Endodermal cell (in vitro differentiated cells): ENCODE data around the gene HEATR3. TPM values are rescaled to one million over a fixed set of nuclear protein-coding genes. Genes with fewer than 3 reads are reported as not detected.

Experiments used
- DNase-seq: peaks from one replicate; pipeline ENCODE4 v3.0.0-alpha.2; 2017
- H3K27ac ChIP-seq: 2 replicates; pipeline ENCODE4 v1.5.1; 2013; ENCODE audit warnings: mild to moderate bottlenecking, low read depth, low read length, moderate library complexity
- H3K27me3 ChIP-seq: 2 replicates; pipeline ENCODE4 v1.6.1; 2013; ENCODE audit warnings: mild to moderate bottlenecking, low read length, moderate library complexity; ENCODE audit not compliant: insufficient read depth, control insufficient read depth, poor library complexity, severe bottlenecking
- H3K36me3 ChIP-seq: 2 replicates; pipeline ENCODE4 v1.7.0; 2013; ENCODE audit warnings: mild to moderate bottlenecking, low read length, moderate library complexity; ENCODE audit not compliant: control insufficient read depth, insufficient read depth
- H3K4me1 ChIP-seq: one replicate; pipeline ENCODE4 v1.7.0; 2013; ENCODE audit warnings: low read length; ENCODE audit not compliant: control insufficient read depth, insufficient read depth
- H3K4me3 ChIP-seq: 2 replicates; pipeline ENCODE4 v1.5.1; 2013; ENCODE audit warnings: mild to moderate bottlenecking, low read length, moderate library complexity
- H3K9ac ChIP-seq: 2 replicates; pipeline ENCODE4 v1.6.1; 2013; ENCODE audit warnings: mild to moderate bottlenecking, low read length, moderate library complexity; ENCODE audit not compliant: poor library complexity, severe bottlenecking; ENCODE audit errors: extremely low read depth
- H3K9me3 ChIP-seq: 2 replicates; pipeline ENCODE4 v1.6.1; 2013; ENCODE audit warnings: mild to moderate bottlenecking, low read length, moderate library complexity; ENCODE audit not compliant: control insufficient read depth
- H3K27ac Mint-ChIP-seq: 2 replicates; pipeline ENCODE4 v1.8.0; 2020; ENCODE audit warnings: mixed read lengths
- H3K27me3 Mint-ChIP-seq: 2 replicates; pipeline ENCODE4 v1.8.0; 2021; ENCODE audit warnings: mild to moderate bottlenecking, mixed read lengths; ENCODE audit not compliant: insufficient read depth
- H3K36me3 Mint-ChIP-seq: 2 replicates; pipeline ENCODE4 v1.8.0; 2020; ENCODE audit warnings: low read depth, mixed read lengths
- H3K4me1 Mint-ChIP-seq: 2 replicates; pipeline ENCODE4 v1.8.0; 2020; ENCODE audit warnings: mixed read lengths
- H3K4me3 Mint-ChIP-seq: 2 replicates; pipeline ENCODE4 v1.8.0; 2020; ENCODE audit warnings: mild to moderate bottlenecking, moderate library complexity, mixed read lengths
- H3K9me3 Mint-ChIP-seq: 2 replicates; pipeline ENCODE4 v1.8.0; 2020; ENCODE audit warnings: mild to moderate bottlenecking, mixed read lengths
- WGBS, 2 experiments: methylation state at CpG; one replicate each; pipeline versions ENCODE4 v1.1.5 to v1.1.7; 2013; ENCODE audit warnings: missing lambda C conversion rate in 2 of 2, mixed read lengths in 1 of 2; ENCODE audit not compliant: insufficient coverage in 1 of 2, insufficient read length in 1 of 2; 5-methylcytosine and 5-hydroxymethylcytosine counted together
- total RNA-seq, 2 donors: library from RNA; stranded (reverse); fragmentation: NEBNext Ultra II Directional in 1 of 2; extraction: Animal tissue kit (Norgen Biotek cat#: 25700) in 1 of 2; gene quantifications; 2 replicates in 1 of 2; 3 replicates in 1 of 2; pipeline ENCODE4 v1.2.1, GENCODE V29; 2021
- TF ChIP-seq, protein P1 (sequence below): fragments of 200-600 bp; sonication (generic); conservative IDR thresholded peaks from 2 replicates; pipeline ENCODE4 v1.5.0; 2021; ENCODE audit warnings: antibody characterized with exemption, mild to moderate bottlenecking

HEATR3 gene
- total RNA-seq, 2 donors from 2014 or later: 13.0 to 14.9 TPM

DNA sequence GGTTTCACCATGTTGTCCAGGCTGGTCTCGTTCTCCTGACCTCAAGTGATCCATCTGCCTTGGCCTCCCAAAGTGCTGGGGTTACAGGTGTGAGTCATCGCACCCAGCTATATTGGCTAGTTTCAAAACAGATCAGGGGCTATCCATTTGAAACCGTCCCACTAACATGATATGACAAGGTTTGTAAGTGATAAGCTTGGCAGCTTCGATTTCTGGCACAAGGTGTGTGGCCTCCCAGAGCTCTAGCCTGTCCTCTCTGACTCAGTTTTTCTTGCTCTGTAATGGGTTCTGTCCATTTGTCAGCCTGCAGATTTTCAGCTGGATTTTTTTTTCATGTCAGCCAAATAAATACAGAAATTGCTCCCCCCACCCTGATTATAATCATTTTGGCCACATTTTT lies 55.5 kb downstream of the HEATR3 start:
- H3K9me3 ChIP-seq: no peaks in the 10 kb centered on the region

GRCh38 chr16:50121721-50122445 lies 56.1 kb downstream of the HEATR3 start:
- DNase-seq: no peak

More for the DNA sequence above, 55.5 kb downstream of the HEATR3 start:
- H3K27ac ChIP-seq: no peak overlapping the region
- H3K4me1 Mint-ChIP-seq: peaks cover 6% of the 10 kb centered on the region
- H3K36me3 ChIP-seq: no peaks in the 10 kb centered on the region
- no peak overlapping the region for H3K4me3 Mint-ChIP-seq
- H3K27me3 Mint-ChIP-seq: no peaks in the 10 kb centered on the region
- DNase-seq: no peak
- H3K9ac ChIP-seq: no peak overlapping the region
- 85 to 97% methylated on average over 4 of the region's 4 CpGs for WGBS, 2 experiments
- H3K27ac Mint-ChIP-seq: no peak overlapping the region
- no peaks in the 10 kb centered on the region for H3K9me3 Mint-ChIP-seq
- TF ChIP-seq, protein P1, sequence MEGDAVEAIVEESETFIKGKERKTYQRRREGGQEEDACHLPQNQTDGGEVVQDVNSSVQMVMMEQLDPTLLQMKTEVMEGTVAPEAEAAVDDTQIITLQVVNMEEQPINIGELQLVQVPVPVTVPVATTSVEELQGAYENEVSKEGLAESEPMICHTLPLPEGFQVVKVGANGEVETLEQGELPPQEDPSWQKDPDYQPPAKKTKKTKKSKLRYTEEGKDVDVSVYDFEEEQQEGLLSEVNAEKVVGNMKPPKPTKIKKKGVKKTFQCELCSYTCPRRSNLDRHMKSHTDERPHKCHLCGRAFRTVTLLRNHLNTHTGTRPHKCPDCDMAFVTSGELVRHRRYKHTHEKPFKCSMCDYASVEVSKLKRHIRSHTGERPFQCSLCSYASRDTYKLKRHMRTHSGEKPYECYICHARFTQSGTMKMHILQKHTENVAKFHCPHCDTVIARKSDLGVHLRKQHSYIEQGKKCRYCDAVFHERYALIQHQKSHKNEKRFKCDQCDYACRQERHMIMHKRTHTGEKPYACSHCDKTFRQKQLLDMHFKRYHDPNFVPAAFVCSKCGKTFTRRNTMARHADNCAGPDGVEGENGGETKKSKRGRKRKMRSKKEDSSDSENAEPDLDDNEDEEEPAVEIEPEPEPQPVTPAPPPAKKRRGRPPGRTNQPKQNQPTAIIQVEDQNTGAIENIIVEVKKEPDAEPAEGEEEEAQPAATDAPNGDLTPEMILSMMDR: no peak
- H3K4me1 ChIP-seq: no peaks in the 10 kb centered on the region
- no peak overlapping the region for H3K4me3 ChIP-seq
- no peaks in the 10 kb centered on the region for H3K27me3 ChIP-seq
- no peaks in the 10 kb centered on the region for H3K36me3 Mint-ChIP-seq

GRCh38 chr16:50123417-50123816 lies 57.6 kb downstream of the HEATR3 start:
- no peaks in the 10 kb centered on the region for H3K36me3 Mint-ChIP-seq
- WGBS, 2 experiments: 96 to 100% methylated on average over 1 of the region's 1 CpG
- no peak overlapping the region for H3K9ac ChIP-seq
- H3K9me3 ChIP-seq: no peaks in the 10 kb centered on the region
- no peak for DNase-seq
- no peak overlapping the region for H3K4me3 Mint-ChIP-seq
- no peaks in the 10 kb centered on the region for H3K27me3 ChIP-seq
- TF ChIP-seq, protein P1: no peak
- no peaks in the 10 kb centered on the region for H3K27me3 Mint-ChIP-seq
- H3K36me3 ChIP-seq: no peaks in the 10 kb centered on the region
- H3K4me3 ChIP-seq: no peak overlapping the region
- no peak overlapping the region for H3K27ac ChIP-seq
- no peaks in the 10 kb centered on the region for H3K9me3 Mint-ChIP-seq
- no peaks in the 10 kb centered on the region for H3K4me1 ChIP-seq
- H3K4me1 Mint-ChIP-seq: peaks cover 6% of the 10 kb centered on the region
- H3K27ac Mint-ChIP-seq: no peak overlapping the region

More at GRCh38 chr16:50121721-50122445, 56.1 kb downstream of the HEATR3 start:
- 83 to 86% methylated on average over 13 to 14 of the region's 14 CpGs for whole genome bisulfite sequencing, 2 experiments
- H3K9me3 Mint-ChIP-seq: no peaks in the 10 kb centered on the region
- H3K4me1 Mint-ChIP-seq: peaks cover 6% of the 10 kb centered on the region
- Histone ChIP-seq H3K36me3 (no peaks in the 10 kb centered on the region), H3K4me1 (no peaks in the 10 kb centered on the region), H3K9ac (no peak overlapping the region), H3K9me3 (no peaks in the 10 kb centered on the region), H3K4me3 (no peak overlapping the region), H3K27me3 (no peaks in the 10 kb centered on the region), H3K27ac (no peak overlapping the region)
- H3K27me3 Mint-ChIP-seq: no peaks in the 10 kb centered on the region
- H3K27ac Mint-ChIP-seq: no peak overlapping the region
- no peak overlapping the region for H3K4me3 Mint-ChIP-seq
- TF ChIP-seq, protein P1: no peak
- H3K36me3 Mint-ChIP-seq: no peaks in the 10 kb centered on the region
